HepG2 (cell line): ENCODE data around the gene CPLANE2. TPM values are rescaled to one million over a fixed set of nuclear protein-coding genes. Genes with fewer than 3 reads are reported as not detected.

ENCODE experiments used
- BCL6 ChIP-seq: IDR thresholded peaks from 2 replicates; pipeline ENCODE4 v1.6.1; 2016; ENCODE audit warnings: missing genetic modification reagents, missing compliant biosample characterization
- BRD4 ChIP-seq: sonication (generic); formaldehyde crosslinking; IDR thresholded peaks from 2 replicates; pipeline ENCODE4 v1.4.0; 2020; ENCODE audit warnings: missing genetic modification reagents
- CHD2 ChIP-seq: IDR thresholded peaks from 2 replicates; pipeline ENCODE4 v1.6.1; 2011; ENCODE audit warnings: low read depth, low read length, improper control_type of control experiment
- IKZF5 ChIP-seq: IDR thresholded peaks from 2 replicates; pipeline ENCODE4 v1.6.1; 2018; ENCODE audit warnings: missing genetic modification reagents, mild to moderate bottlenecking, missing compliant biosample characterization
- PCBP1 ChIP-seq: fragments of 200-400 bp; formaldehyde crosslinking; IDR thresholded peaks from 2 replicates; pipeline ENCODE4 v1.6.1; 2017; ENCODE audit warnings: mild to moderate bottlenecking, low read depth, low read length, borderline replicate concordance
- SP1 ChIP-seq, 2 experiments: fragments of 450-650 bp in 1 of 2; sonication (generic) in 1 of 2; formaldehyde crosslinking in 1 of 2; IDR thresholded peaks; 2 replicates each; pipeline versions ENCODE4 v1.4.0 to v1.6.1; 2016 to 2020; ENCODE audit warnings: missing genetic modification reagents in 1 of 2
- TEAD3 ChIP-seq: optimal IDR thresholded peaks from 2 replicates; pipeline ENCODE3; 2016; ENCODE audit warnings: borderline replicate concordance
- ZNF256 ChIP-seq: sonication (generic); formaldehyde crosslinking; conservative IDR thresholded peaks from 2 replicates; pipeline ENCODE4 v1.4.0; 2020; ENCODE audit warnings: missing genetic modification reagents
- ZNF44 ChIP-seq: sonication (generic); formaldehyde crosslinking; IDR thresholded peaks from 2 replicates; pipeline ENCODE4 v1.5.1; 2020; ENCODE audit warnings: mild to moderate bottlenecking, missing genetic modification reagents
- ZNF546 ChIP-seq: sonication (generic); formaldehyde crosslinking; conservative IDR thresholded peaks from 2 replicates; pipeline ENCODE4 v1.8.1; 2023; ENCODE audit warnings: mild to moderate bottlenecking, missing genetic modification reagents
- ZNF703 ChIP-seq: sonication (generic); formaldehyde crosslinking; IDR thresholded peaks from 2 replicates; pipeline ENCODE4 v1.5.1; 2020; ENCODE audit warnings: missing genetic modification reagents, mild to moderate bottlenecking, moderate library complexity, borderline replicate concordance
- ZNF776 ChIP-seq: sonication (generic); formaldehyde crosslinking; IDR thresholded peaks from 2 replicates; pipeline ENCODE4 v1.4.0; 2020; ENCODE audit warnings: mild to moderate bottlenecking, missing genetic modification reagents
- ZSCAN20 ChIP-seq: sonication (generic); formaldehyde crosslinking; IDR thresholded peaks from 2 replicates; pipeline ENCODE4 v1.4.0; 2020; ENCODE audit warnings: missing genetic modification reagents, mild to moderate bottlenecking, borderline replicate concordance
- ZSCAN9 ChIP-seq: IDR thresholded peaks from 2 replicates; pipeline ENCODE4 v1.6.1; 2016; ENCODE audit warnings: borderline replicate concordance
- polyA plus RNA-seq, 8 experiments: library from polyadenylated mRNA; depleted of rRNA in 3 of 8; stranded (reverse) in 7 of 8; unstranded in 1 of 8; fragments of >200 nt; fragmentation: Illumina TruSeq in 4 of 8; extraction: Trizol in 4 of 8; gene quantifications; 2 replicates each; pipeline versions ENCODE4 v1.2.1 to v1.2.3, GENCODE V29; 2011 to 2016; ENCODE audit warnings: low read depth in 4 of 8, missing spikeins in 1 of 8, mixed read lengths in 1 of 8; ENCODE audit not compliant: insufficient read depth in 1 of 8
- total RNA-seq, 5 experiments: library from RNA; depleted of rRNA; stranded (reverse); fragments of >200 nt; fragmentation: Illumina TruSeq; extraction: Trizol; gene quantifications; 2 replicates each; pipeline ENCODE4 v1.2.3, GENCODE V29; 2016; ENCODE audit warnings: low read depth in 1 of 5
- TF ChIP-seq, protein P1 (sequence below): sonication (generic); formaldehyde crosslinking; conservative IDR thresholded peaks from 2 replicates; pipeline ENCODE4 v1.4.0; 2020; ENCODE audit warnings: missing genetic modification reagents

Gene CPLANE2
- total and polyA plus RNA-seq, 2 of the 13 experiments (the other 11 are each of a cell fraction or from before 2014, with no cell fraction given): 0.29 to 1.6 TPM

DNA sequence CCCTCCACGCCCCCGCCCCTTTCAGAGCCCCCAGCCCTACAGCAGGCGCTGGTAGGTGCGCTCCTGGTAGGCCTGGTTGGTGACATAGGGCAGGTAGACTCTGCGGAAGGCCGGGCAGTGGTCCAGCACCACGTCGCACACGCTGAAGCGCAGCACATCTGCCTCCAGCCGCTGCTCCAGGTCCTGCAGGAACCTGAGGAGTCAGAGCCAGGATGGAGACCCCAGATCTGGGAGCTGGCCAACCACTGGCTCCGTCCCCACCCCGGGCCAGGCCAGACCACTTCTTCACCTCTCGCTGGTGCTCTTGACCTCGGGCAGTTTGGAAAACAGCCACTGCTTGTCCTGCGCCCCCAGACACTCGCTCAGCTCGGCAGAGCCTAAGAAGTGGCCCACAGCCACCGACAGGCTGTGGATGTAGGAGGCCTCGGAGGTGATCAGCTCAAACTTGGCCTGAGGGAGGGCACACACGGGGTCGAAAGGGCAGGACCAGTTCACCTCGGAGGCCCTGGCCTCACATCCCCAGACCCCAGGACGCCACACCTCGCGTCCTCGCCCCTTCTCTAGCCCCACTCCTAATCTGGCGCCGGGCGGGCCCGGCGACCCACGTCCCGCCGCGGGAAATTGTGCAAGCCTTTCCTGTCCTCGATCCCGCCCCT lies 31.0 kb downstream of the CPLANE2 start (continued):
- no peak for TF ChIP-seq ZNF703
- TF ChIP-seq ZNF44 (CRISPR knock-in tag): no peak
- no peak for TF ChIP-seq ZNF776 (CRISPR knock-in tag)
- TF ChIP-seq TEAD3 (CRISPR knock-in tag): peak; percentile 44
- TF ChIP-seq, protein P1, sequence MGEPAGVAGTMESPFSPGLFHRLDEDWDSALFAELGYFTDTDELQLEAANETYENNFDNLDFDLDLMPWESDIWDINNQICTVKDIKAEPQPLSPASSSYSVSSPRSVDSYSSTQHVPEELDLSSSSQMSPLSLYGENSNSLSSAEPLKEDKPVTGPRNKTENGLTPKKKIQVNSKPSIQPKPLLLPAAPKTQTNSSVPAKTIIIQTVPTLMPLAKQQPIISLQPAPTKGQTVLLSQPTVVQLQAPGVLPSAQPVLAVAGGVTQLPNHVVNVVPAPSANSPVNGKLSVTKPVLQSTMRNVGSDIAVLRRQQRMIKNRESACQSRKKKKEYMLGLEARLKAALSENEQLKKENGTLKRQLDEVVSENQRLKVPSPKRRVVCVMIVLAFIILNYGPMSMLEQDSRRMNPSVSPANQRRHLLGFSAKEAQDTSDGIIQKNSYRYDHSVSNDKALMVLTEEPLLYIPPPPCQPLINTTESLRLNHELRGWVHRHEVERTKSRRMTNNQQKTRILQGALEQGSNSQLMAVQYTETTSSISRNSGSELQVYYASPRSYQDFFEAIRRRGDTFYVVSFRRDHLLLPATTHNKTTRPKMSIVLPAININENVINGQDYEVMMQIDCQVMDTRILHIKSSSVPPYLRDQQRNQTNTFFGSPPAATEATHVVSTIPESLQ: no peak
- no peak for TF ChIP-seq BCL6
- TF ChIP-seq BRD4 (CRISPR knock-in tag): 0 out of 2 replicates have a peak, but pooled peaks have one; percentile 22
- no peak for TF ChIP-seq ZNF546 (CRISPR knock-in tag)
- 0 out of 2 replicates have a peak, but pooled peaks have one; percentile 17 for TF ChIP-seq IKZF5 (CRISPR knock-in tag)
- no peak for TF ChIP-seq CHD2
- TF ChIP-seq ZSCAN9 (CRISPR knock-in tag): peak; percentile 9; the same call in 1 of the 2 replicates
- no peak for TF ChIP-seq SP1 (IDR thresholded peaks at IDR 0.05)
- TF ChIP-seq SP1 (CRISPR knock-in tag; IDR thresholded peaks at IDR 0.05): peak; percentile 24; the same call in 1 of the 2 replicates
- peak; percentile 61; the same call in 1 of the 2 replicates for TF ChIP-seq PCBP1
- TF ChIP-seq ZNF256 (CRISPR knock-in tag): no peak
- no peak for TF ChIP-seq ZSCAN20 (CRISPR knock-in tag)
